Uterus (tissue), 2 donors: ENCODE data around the gene BHLHE41.

ENCODE experiments used
- CTCF ChIP-seq, 4 experiments: fragments of 200-600 bp in 2 of 4; fragments of 450-650 bp in 2 of 4; sonication (generic) in 2 of 4; IDR thresholded peaks; one replicate each; pipeline ENCODE4 v1.5.1; 2016 to 2019; ENCODE audit warnings: antibody characterized with exemption in 4 of 4, mild to moderate bottlenecking in 2 of 4, moderate library complexity in 1 of 4
- POLR2A ChIP-seq, 2 donors: fragments of 450-650 bp; IDR thresholded peaks; one replicate each; pipeline ENCODE4 v1.6.1; 2016; ENCODE audit warnings: antibody characterized with exemption in 2 of 2, mild to moderate bottlenecking in 1 of 2, moderate library complexity in 1 of 2

GRCh38 chr12:26153421-26154154, 28.8 kb upstream of the BHLHE41 start:
- TF ChIP-seq CTCF (IDR thresholded peaks at IDR 0.05) (no peak), POLR2A (IDR thresholded peaks at IDR 0.05) (no peak)
